CD14-positive monocyte (primary cell): ENCODE data around the gene MIS18BP1. TPM values are rescaled to one million over a fixed set of nuclear protein-coding genes. Genes with fewer than 3 reads are reported as not detected.

Experiments used
- DNase-seq, 3 donors: peaks; one replicate each; pipeline ENCODE4 v3.0.0-alpha.2; 2011 to 2022
- H2AFZ ChIP-seq: 2 replicates; pipeline ENCODE4 v1.6.0; 2012; ENCODE audit warnings: mild to moderate bottlenecking, low read depth, low read length, inconsistent platforms; ENCODE audit not compliant: insufficient read depth, poor library complexity, severe bottlenecking
- H3K27ac ChIP-seq, 2 donors: 1 replicate in 1 of 2; 2 replicates in 1 of 2; pipeline ENCODE4 v1.5.1; 2012 to 2013; ENCODE audit warnings: low read length in 2 of 2, control low read depth in 1 of 2, inconsistent platforms in 1 of 2, low read depth in 1 of 2, mild to moderate bottlenecking in 1 of 2
- H3K27me3 ChIP-seq, 2 donors: one replicate each; pipeline versions ENCODE4 v1.6.0 to v1.6.1; 2011 to 2013; ENCODE audit warnings: low read length in 2 of 2; ENCODE audit not compliant: control insufficient read depth in 2 of 2, insufficient read depth in 2 of 2
- H3K36me3 ChIP-seq, 2 donors: replicated peaks in 1 of 2; 1 replicate in 1 of 2; 2 replicates in 1 of 2; pipeline versions ENCODE4 v1.5.1 to v1.6.1; 2012 to 2013; ENCODE audit warnings: low read length in 2 of 2, control low read depth in 1 of 2, inconsistent platforms in 1 of 2, mild to moderate bottlenecking in 1 of 2; ENCODE audit not compliant: insufficient read depth in 2 of 2, control insufficient read depth in 1 of 2
- H3K4me1 ChIP-seq, 2 donors: 1 replicate in 1 of 2; 2 replicates in 1 of 2; pipeline versions ENCODE4 v1.5.1 to v1.6.1; 2012 to 2013; ENCODE audit warnings: low read length in 2 of 2, control low read depth in 1 of 2, inconsistent platforms in 1 of 2, mild to moderate bottlenecking in 1 of 2, moderate library complexity in 1 of 2; ENCODE audit not compliant: insufficient read depth in 2 of 2, control insufficient read depth in 1 of 2
- H3K4me2 ChIP-seq: replicated peaks from 2 replicates; pipeline ENCODE3; 2012; ENCODE audit warnings: low read length, moderate library complexity, mild to moderate bottlenecking; ENCODE audit not compliant: poor library complexity, severe bottlenecking; ENCODE audit errors: extremely low read depth
- H3K4me3 ChIP-seq, 3 experiments: fragments of 200-600 bp in 1 of 3; sonication (generic) in 1 of 3; replicated peaks in 1 of 3; 1 replicate in 2 of 3; 2 replicates in 1 of 3; pipeline ENCODE4 v1.5.1; 2011 to 2013; ENCODE audit warnings: low read length in 3 of 3, mild to moderate bottlenecking in 3 of 3, control low read depth in 2 of 3, low read depth in 2 of 3, inconsistent platforms in 1 of 3, moderate library complexity in 1 of 3
- H3K79me2 ChIP-seq: 2 replicates; pipeline ENCODE4 v1.6.0; 2012; ENCODE audit warnings: mild to moderate bottlenecking, control low read depth, inconsistent platforms, low read length, moderate library complexity; ENCODE audit not compliant: insufficient read depth
- H3K9ac ChIP-seq: 2 replicates; pipeline ENCODE4 v1.6.0; 2017; ENCODE audit warnings: low read length, mild to moderate bottlenecking; ENCODE audit not compliant: insufficient read depth, poor library complexity, severe bottlenecking
- H3K9me3 ChIP-seq, 2 donors: replicated peaks in 1 of 2; 1 replicate in 1 of 2; 2 replicates in 1 of 2; pipeline versions ENCODE4 v1.5.1 to v1.6.1; 2012 to 2013; ENCODE audit warnings: low read length in 2 of 2, control low read depth in 1 of 2; ENCODE audit not compliant: control insufficient read depth in 1 of 2, insufficient read depth in 1 of 2
- H4K20me1 ChIP-seq: 2 replicates; pipeline ENCODE4 v1.6.0; 2012; ENCODE audit warnings: mild to moderate bottlenecking, low read length, control low read depth, moderate library complexity; ENCODE audit not compliant: insufficient read depth
- H3K27ac Mint-ChIP-seq, 7 donors: one replicate each; pipeline ENCODE4 v1.8.0; 2020; ENCODE audit warnings: mild to moderate bottlenecking in 7 of 7, mixed read lengths in 7 of 7, moderate library complexity in 6 of 7, inconsistent platforms in 2 of 7
- H3K27me3 Mint-ChIP-seq, 3 donors: one replicate each; pipeline ENCODE4 v1.8.0; 2021 to 2022; ENCODE audit warnings: low read depth in 3 of 3, mild to moderate bottlenecking in 3 of 3, mixed read lengths in 3 of 3, moderate library complexity in 3 of 3, inconsistent platforms in 1 of 3
- H3K36me3 Mint-ChIP-seq, 2 donors: one replicate each; pipeline ENCODE4 v1.8.0; 2020; ENCODE audit warnings: mixed read lengths in 2 of 2, inconsistent platforms in 1 of 2, mild to moderate bottlenecking in 1 of 2
- H3K4me1 Mint-ChIP-seq: one replicate; pipeline ENCODE4 v1.8.0; 2020; ENCODE audit warnings: mild to moderate bottlenecking, mixed read lengths
- H3K4me3 Mint-ChIP-seq, 2 donors: one replicate each; pipeline ENCODE4 v1.8.0; 2020; ENCODE audit warnings: mild to moderate bottlenecking in 2 of 2, mixed read lengths in 2 of 2, moderate library complexity in 1 of 2
- H3K9me3 Mint-ChIP-seq, 7 donors: one replicate each; pipeline ENCODE4 v1.8.0; 2020 to 2022; ENCODE audit warnings: mixed read lengths in 7 of 7, mild to moderate bottlenecking in 6 of 7, moderate library complexity in 6 of 7, inconsistent platforms in 2 of 7
- WGBS: methylation state at CpG from one replicate; pipeline ENCODE4 v1.1.5; 2013; ENCODE audit warnings: missing lambda C conversion rate; ENCODE audit not compliant: insufficient coverage; 5-methylcytosine and 5-hydroxymethylcytosine counted together
- intact Hi-C, 2 donors: fragments of 100-400 bp; cut with micrococcal nuclease; formaldehyde crosslinking; loops; one replicate each; pipeline versions ENCODE4 v1.15.0 to v1.15.1; 2023
- polyA plus RNA-seq, 3 donors: library from polyadenylated mRNA; depleted of rRNA in 1 of 3; unstranded in 2 of 3; stranded (reverse) in 1 of 3; fragments of 300-500 nt in 2 of 3; fragments of >200 nt in 1 of 3; fragmentation: Illumina TruSeq in 2 of 3; gene quantifications; 1 replicate in 2 of 3; 2 replicates in 1 of 3; pipeline ENCODE4 v1.2.3, GENCODE V29; 2012 to 2021
- TF ChIP-seq, protein P1 (sequence below): fragments of 200-600 bp; IDR thresholded peaks from one replicate; pipeline ENCODE4 v1.8.0; 2022; ENCODE audit warnings: antibody characterized with exemption, mild to moderate bottlenecking

The MIS18BP1 gene
- polyA plus RNA-seq, 3 donors = 39.2 to 61.8 (median 45.6) TPM

- H2AFZ ChIP-seq = no peak overlapping the region
- H3K9me3 Mint-ChIP-seq = no peaks in the 10 kb centered on the region
- H3K27ac Mint-ChIP-seq = peak overlapping the region in 4 of 7 donors; percentile 6 to 84 (median 40)
- DNase-seq = no peak
- no peaks in the 10 kb centered on the region for H3K4me1 ChIP-seq
- H3K9me3 ChIP-seq = no peaks in the 10 kb centered on the region
- H3K4me3 Mint-ChIP-seq = no peak overlapping the region
- peaks cover 73 to 88% of the 10 kb centered on the region in 2 donors for H3K36me3 Mint-ChIP-seq
- peaks cover 43% of the 10 kb centered on the region for H4K20me1 ChIP-seq
- no peaks in the 10 kb centered on the region for H3K4me1 Mint-ChIP-seq
- H3K4me3 ChIP-seq = no peak overlapping the region
- WGBS = 100% methylated on average over 1 of the region's 1 CpG
- H3K79me2 ChIP-seq = no peaks in the 10 kb centered on the region
- H3K27me3 Mint-ChIP-seq = no peaks in the 10 kb centered on the region
- intact Hi-C loops = no loop called here
- H3K9ac ChIP-seq = no peak overlapping the region
- TF ChIP-seq, protein P1, sequence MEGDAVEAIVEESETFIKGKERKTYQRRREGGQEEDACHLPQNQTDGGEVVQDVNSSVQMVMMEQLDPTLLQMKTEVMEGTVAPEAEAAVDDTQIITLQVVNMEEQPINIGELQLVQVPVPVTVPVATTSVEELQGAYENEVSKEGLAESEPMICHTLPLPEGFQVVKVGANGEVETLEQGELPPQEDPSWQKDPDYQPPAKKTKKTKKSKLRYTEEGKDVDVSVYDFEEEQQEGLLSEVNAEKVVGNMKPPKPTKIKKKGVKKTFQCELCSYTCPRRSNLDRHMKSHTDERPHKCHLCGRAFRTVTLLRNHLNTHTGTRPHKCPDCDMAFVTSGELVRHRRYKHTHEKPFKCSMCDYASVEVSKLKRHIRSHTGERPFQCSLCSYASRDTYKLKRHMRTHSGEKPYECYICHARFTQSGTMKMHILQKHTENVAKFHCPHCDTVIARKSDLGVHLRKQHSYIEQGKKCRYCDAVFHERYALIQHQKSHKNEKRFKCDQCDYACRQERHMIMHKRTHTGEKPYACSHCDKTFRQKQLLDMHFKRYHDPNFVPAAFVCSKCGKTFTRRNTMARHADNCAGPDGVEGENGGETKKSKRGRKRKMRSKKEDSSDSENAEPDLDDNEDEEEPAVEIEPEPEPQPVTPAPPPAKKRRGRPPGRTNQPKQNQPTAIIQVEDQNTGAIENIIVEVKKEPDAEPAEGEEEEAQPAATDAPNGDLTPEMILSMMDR = no peak
- peaks cover 95 to 100% of the 10 kb centered on the region in 2 donors for H3K36me3 ChIP-seq
- no peaks in the 10 kb centered on the region for H3K27me3 ChIP-seq
- H3K27ac ChIP-seq = peak overlapping the region in 1 of 2 donors; percentile 6
- H3K4me2 ChIP-seq = no peak overlapping the region
Observed at GRCh38 chr14:45211295-45211694, 41.7 kb downstream of the MIS18BP1 start.

- peaks cover 77 to 88% of the 10 kb centered on the region in 2 donors for H3K36me3 Mint-ChIP-seq
Observed at GRCh38 chr14:45210159-45210558, 42.8 kb downstream of the MIS18BP1 start.

More at GRCh38 chr14:45210159-45210558, 42.8 kb downstream of the MIS18BP1 start:
- Histone ChIP-seq H4K20me1 (peaks cover 40% of the 10 kb centered on the region), H3K27me3 (no peaks in the 10 kb centered on the region), H2AFZ (no peak overlapping the region), H3K4me3 (no peak overlapping the region), H3K79me2 (no peaks in the 10 kb centered on the region), H3K9me3 (no peaks in the 10 kb centered on the region), H3K36me3 (peaks cover 93 to 99% of the 10 kb centered on the region in 2 donors), H3K4me2 (no peak overlapping the region), H3K27ac (no peak overlapping the region), H3K9ac (no peak overlapping the region), H3K4me1 (no peaks in the 10 kb centered on the region)
- TF ChIP-seq, protein P1 = no peak
- WGBS = no CpG with 5 or more reads among the region's 1 CpG
- DNase-seq = no peak
- no peak overlapping the region for H3K4me3 Mint-ChIP-seq
- H3K27me3 Mint-ChIP-seq = no peaks in the 10 kb centered on the region
- no peak overlapping the region for H3K27ac Mint-ChIP-seq
- H3K9me3 Mint-ChIP-seq = no peaks in the 10 kb centered on the region
- intact Hi-C loops = no loop called here
- H3K4me1 Mint-ChIP-seq = no peaks in the 10 kb centered on the region
